Suprapubic skin (tissue), 4 donors: ENCODE data around the gene SYNJ2. TPM values are rescaled to one million over a fixed set of nuclear protein-coding genes. Genes with fewer than 3 reads are reported as not detected.

Source experiments
- DNase-seq, 2 donors: peaks; one replicate each; pipeline ENCODE4 v3.0.0-alpha.2; 2019; ENCODE audit warnings: low spot score in 2 of 2
- H3K27ac ChIP-seq: fragments of 200-600 bp; sonication (generic); one replicate; pipeline ENCODE4 v1.5.1; 2019
- H3K27me3 ChIP-seq: fragments of 200-600 bp; sonication (generic); one replicate; pipeline ENCODE4 v1.5.1; 2019
- H3K36me3 ChIP-seq: fragments of 200-600 bp; sonication (generic); one replicate; pipeline ENCODE4 v1.5.1; 2019
- H3K4me1 ChIP-seq: fragments of 200-600 bp; sonication (generic); one replicate; pipeline ENCODE4 v1.5.1; 2019
- H3K4me3 ChIP-seq: fragments of 200-600 bp; sonication (generic); one replicate; pipeline ENCODE4 v1.5.1; 2019; ENCODE audit warnings: mild to moderate bottlenecking
- H3K9me3 ChIP-seq: fragments of 200-600 bp; sonication (generic); one replicate; pipeline ENCODE4 v1.5.1; 2019
- EP300 ChIP-seq: sonication (generic); formaldehyde crosslinking; IDR thresholded peaks from one replicate; pipeline ENCODE4 v1.6.1; 2017; ENCODE audit warnings: antibody characterized with exemption
- POLR2A ChIP-seq, 2 donors: fragments of 450-650 bp; IDR thresholded peaks; one replicate each; pipeline ENCODE4 v1.6.1; 2017; ENCODE audit warnings: antibody characterized with exemption in 2 of 2, mild to moderate bottlenecking in 2 of 2, moderate library complexity in 2 of 2
- POLR2AphosphoS5 ChIP-seq, 3 donors: sonication (generic); formaldehyde crosslinking; IDR thresholded peaks; one replicate each; pipeline ENCODE4 v1.6.1; 2017; ENCODE audit warnings: antibody characterized with exemption in 3 of 3
- WGBS: methylation state at CpG from one replicate; pipeline ENCODE4 v1.1.5; 2018; 5-methylcytosine and 5-hydroxymethylcytosine counted together
- total RNA-seq, 4 donors: library from RNA; depleted of rRNA; stranded (reverse); fragments of >200 nt; gene quantifications; one replicate each; pipeline ENCODE4 v1.1.0, GENCODE V29; 2016
- TF ChIP-seq, protein P1 (sequence below), 2 donors: fragments of 200-600 bp in 1 of 2; fragments of 450-650 bp in 1 of 2; sonication (generic) in 1 of 2; IDR thresholded peaks; one replicate each; pipeline ENCODE4 v1.5.1; 2016 to 2019; ENCODE audit warnings: antibody characterized with exemption in 2 of 2, mild to moderate bottlenecking in 1 of 2, moderate library complexity in 1 of 2

The SYNJ2 gene
- total RNA-seq, 4 donors from 2014 or later = 4.3 to 10.7 (median 6.8) TPM

DNA sequence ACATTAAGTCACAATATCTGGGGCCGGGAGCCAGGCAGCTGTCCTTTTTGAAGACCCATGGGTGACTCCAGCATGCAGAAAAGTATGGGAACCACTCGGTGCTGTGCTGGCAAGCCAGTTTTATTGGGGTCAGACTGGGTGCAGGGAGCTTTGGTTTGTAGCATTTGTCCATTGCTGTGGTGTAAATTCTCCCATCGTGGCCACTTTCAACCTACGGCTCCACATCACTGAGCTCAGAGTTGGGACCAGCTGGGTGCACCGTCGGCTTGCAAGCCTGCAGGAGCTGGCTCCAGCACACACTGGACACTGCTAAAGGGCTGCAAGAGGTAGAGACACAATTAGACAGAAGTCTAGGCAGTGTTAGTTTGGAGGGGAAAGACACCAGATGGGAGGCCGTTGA lies 66.9 kb downstream of the SYNJ2 start:
- Histone ChIP-seq H3K4me3 (no peak overlapping the region), H3K36me3 (no peaks in the 10 kb centered on the region), H3K9me3 (no peaks in the 10 kb centered on the region), H3K4me1 (peaks cover 16% of the 10 kb centered on the region), H3K27me3 (no peaks in the 10 kb centered on the region), H3K27ac (no peak overlapping the region)
- DNase-seq = peak in 1 of 2 donors; percentile 46
- TF ChIP-seq, protein P1, sequence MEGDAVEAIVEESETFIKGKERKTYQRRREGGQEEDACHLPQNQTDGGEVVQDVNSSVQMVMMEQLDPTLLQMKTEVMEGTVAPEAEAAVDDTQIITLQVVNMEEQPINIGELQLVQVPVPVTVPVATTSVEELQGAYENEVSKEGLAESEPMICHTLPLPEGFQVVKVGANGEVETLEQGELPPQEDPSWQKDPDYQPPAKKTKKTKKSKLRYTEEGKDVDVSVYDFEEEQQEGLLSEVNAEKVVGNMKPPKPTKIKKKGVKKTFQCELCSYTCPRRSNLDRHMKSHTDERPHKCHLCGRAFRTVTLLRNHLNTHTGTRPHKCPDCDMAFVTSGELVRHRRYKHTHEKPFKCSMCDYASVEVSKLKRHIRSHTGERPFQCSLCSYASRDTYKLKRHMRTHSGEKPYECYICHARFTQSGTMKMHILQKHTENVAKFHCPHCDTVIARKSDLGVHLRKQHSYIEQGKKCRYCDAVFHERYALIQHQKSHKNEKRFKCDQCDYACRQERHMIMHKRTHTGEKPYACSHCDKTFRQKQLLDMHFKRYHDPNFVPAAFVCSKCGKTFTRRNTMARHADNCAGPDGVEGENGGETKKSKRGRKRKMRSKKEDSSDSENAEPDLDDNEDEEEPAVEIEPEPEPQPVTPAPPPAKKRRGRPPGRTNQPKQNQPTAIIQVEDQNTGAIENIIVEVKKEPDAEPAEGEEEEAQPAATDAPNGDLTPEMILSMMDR (IDR thresholded peaks at IDR 0.05) = no peak
- TF ChIP-seq POLR2AphosphoS5 (IDR thresholded peaks at IDR 0.05) = no peak
- TF ChIP-seq POLR2A (IDR thresholded peaks at IDR 0.05) = no peak
- 94% methylated on average over 3 of the region's 7 CpGs for WGBS

GRCh38 chr6:158049055-158050028 lies 67.7 kb downstream of the SYNJ2 start:
- DNase-seq = peak in 1 of 2 donors; percentile 46
- Histone ChIP-seq H3K27ac (no peak overlapping the region), H3K27me3 (no peaks in the 10 kb centered on the region), H3K9me3 (no peaks in the 10 kb centered on the region), H3K4me3 (no peak overlapping the region), H3K36me3 (no peaks in the 10 kb centered on the region), H3K4me1 (peaks cover 9% of the 10 kb centered on the region)
- TF ChIP-seq EP300 (no peak), POLR2AphosphoS5 (IDR thresholded peaks at IDR 0.05) (no peak), POLR2A (IDR thresholded peaks at IDR 0.05) (no peak)
- TF ChIP-seq, protein P1 (IDR thresholded peaks at IDR 0.05) = no peak
- 88% methylated on average over 10 of the region's 17 CpGs for WGBS

DNA sequence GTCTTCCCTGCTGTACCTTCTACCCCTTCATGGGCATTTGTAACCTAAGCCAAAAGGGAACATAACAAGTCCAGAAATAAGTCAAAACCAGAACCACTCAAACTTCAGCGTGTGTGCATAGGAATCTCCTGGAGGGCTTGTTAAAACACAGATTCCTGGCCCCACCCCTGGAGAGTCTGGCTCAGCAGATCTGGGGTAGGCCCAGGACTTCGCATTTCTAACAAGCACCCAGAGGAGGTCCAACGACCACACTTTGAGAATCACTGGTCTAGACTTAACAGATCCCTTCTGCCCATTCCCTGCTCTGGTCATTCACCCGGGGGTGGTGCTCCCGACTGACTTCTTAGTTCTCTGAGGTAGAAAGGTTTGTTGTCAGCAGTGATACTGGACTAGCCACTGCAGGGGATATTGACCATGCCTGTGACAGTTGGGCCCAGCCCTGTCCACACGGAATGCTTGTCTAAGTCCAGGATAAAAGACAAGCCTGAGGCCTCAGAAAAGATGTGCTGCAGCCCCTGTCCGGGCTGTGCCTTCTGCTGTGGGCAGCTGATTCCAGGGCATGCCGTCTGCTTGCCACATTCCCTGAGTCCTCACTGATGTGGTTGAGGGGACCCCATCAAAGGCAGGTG lies 68.6 kb downstream of the SYNJ2 start:
- TF ChIP-seq POLR2AphosphoS5 (IDR thresholded peaks at IDR 0.05) (no peak), POLR2A (IDR thresholded peaks at IDR 0.05) (no peak), EP300 (no peak)
- TF ChIP-seq, protein P1 (IDR thresholded peaks at IDR 0.05) = no peak
- no peaks in the 10 kb centered on the region for H3K36me3 ChIP-seq
- H3K27me3 ChIP-seq = no peaks in the 10 kb centered on the region
- no peaks in the 10 kb centered on the region for H3K9me3 ChIP-seq
- H3K4me1 ChIP-seq = peaks cover 7% of the 10 kb centered on the region
- H3K4me3 ChIP-seq = no peak overlapping the region
- H3K27ac ChIP-seq = no peak overlapping the region
- WGBS = 96% methylated on average over 5 of the region's 8 CpGs
- peak in 1 of 2 donors; percentile 29 for DNase-seq

DNA sequence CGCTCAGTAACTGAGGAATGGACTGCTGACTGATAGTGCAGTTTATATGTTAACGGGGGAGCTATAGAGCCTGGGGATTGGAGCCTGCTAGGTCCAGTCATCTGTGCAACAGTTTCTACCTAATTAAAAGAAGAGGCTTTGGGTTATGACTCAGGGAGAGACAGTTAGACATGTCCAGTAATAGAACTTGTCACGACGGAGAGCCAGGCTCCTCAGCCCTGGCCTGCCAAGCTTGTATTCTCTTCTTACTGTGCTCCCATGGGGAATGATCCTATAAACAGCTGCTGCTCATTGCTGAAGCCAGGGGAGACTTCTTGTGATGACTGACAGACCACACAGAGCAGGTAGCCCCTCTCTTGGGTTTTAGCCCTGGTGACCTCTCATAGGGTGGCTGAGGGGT lies 69.3 kb downstream of the SYNJ2 start:
- no peaks in the 10 kb centered on the region for H3K27me3 ChIP-seq
- 78% methylated on average over 4 of the region's 4 CpGs for WGBS
- no peak overlapping the region for H3K27ac ChIP-seq
- peaks cover 7% of the 10 kb centered on the region for H3K4me1 ChIP-seq
- DNase-seq = peak in 1 of 2 donors; percentile 29
- TF ChIP-seq POLR2AphosphoS5 (IDR thresholded peaks at IDR 0.05) (no peak), EP300 (no peak), POLR2A (IDR thresholded peaks at IDR 0.05) (no peak)
- TF ChIP-seq, protein P1 (IDR thresholded peaks at IDR 0.05) = no peak
- H3K9me3 ChIP-seq = no peaks in the 10 kb centered on the region
- no peaks in the 10 kb centered on the region for H3K36me3 ChIP-seq
- H3K4me3 ChIP-seq = no peak overlapping the region

DNA sequence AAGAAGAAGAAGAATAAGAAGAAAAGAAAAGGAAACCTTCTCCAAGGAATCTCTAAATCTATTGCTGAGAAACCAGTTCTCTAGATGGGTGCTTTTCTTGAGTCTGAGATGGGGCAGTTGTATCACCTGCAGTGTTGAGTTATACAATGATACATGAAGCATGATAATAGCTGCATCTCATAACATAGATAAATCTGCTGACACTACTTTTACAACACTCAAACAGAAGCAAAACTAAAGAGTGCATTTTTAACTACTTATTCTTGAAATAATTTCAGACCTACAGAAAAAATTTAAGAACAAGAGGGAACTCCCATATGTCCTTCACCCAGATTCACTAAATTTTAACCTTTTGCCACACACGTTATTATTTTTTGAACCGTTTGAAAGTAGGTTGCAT lies 70.3 kb downstream of the SYNJ2 start:
- no peak overlapping the region for H3K4me3 ChIP-seq
- no peaks in the 10 kb centered on the region for H3K36me3 ChIP-seq
- H3K4me1 ChIP-seq = peaks cover 4% of the 10 kb centered on the region
- no peaks in the 10 kb centered on the region for H3K9me3 ChIP-seq
- no peak overlapping the region for H3K27ac ChIP-seq
- WGBS = 87% methylated on average over 2 of the region's 2 CpGs
- no peaks in the 10 kb centered on the region for H3K27me3 ChIP-seq
- DNase-seq = no peak
- TF ChIP-seq POLR2A (IDR thresholded peaks at IDR 0.05) (no peak), EP300 (no peak), POLR2AphosphoS5 (IDR thresholded peaks at IDR 0.05) (no peak)
- TF ChIP-seq, protein P1 (IDR thresholded peaks at IDR 0.05) = no peak
